ENCODE results near the gene CNBP. TPM values are rescaled to one million over a fixed set of nuclear protein-coding genes. Genes with fewer than 3 reads are reported as not detected.

Gene CNBP
- total and polyA plus RNA-seq, 12 donors = 296 to 804 (median 454) TPM

- DNase-seq = no peak
- Histone ChIP-seq H3K4me1 (replicated peaks in 1 of 2) (peaks cover 0 to 4% of the 10 kb centered on the region in 2 donors), H3K27ac (no peak overlapping the region), H3K4me3 (no peak overlapping the region), H3K9me3 (replicated peaks in 1 of 3) (no peaks in the 10 kb centered on the region), H3K36me3 (replicated peaks in 1 of 2) (no peaks in the 10 kb centered on the region), H3K27me3 (no peaks in the 10 kb centered on the region)
- 91 to 97% (median 94%) methylated on average over 2 of the region's 2 CpGs for WGBS, 4 donors
- intact Hi-C loops (cut with DNase I) = no loop called here
- TF ChIP-seq POLR2A (IDR thresholded peaks at IDR 0.05) (no peak), CTCF (IDR thresholded peaks at IDR 0.05) (no peak)
These were observed 35.0 kb upstream of the CNBP start for GRCh38 chr3:129218742-129219141.

GRCh38 chr3:129213238-129213637 is 29.5 kb upstream of the CNBP start:
- Histone ChIP-seq H3K27ac (no peak overlapping the region), H3K9me3 (replicated peaks in 1 of 3) (no peaks in the 10 kb centered on the region), H3K4me1 (replicated peaks in 1 of 2) (peaks cover 14% of the 10 kb centered on the region in 2 donors), H3K4me3 (no peak overlapping the region), H3K36me3 (replicated peaks in 1 of 2) (no peaks in the 10 kb centered on the region), H3K27me3 (no peaks in the 10 kb centered on the region)
- no peak for TF ChIP-seq CTCF (IDR thresholded peaks at IDR 0.05)
- TF ChIP-seq POLR2A (IDR thresholded peaks at IDR 0.05) = no peak
- 94 to 98% (median 96%) methylated on average over 5 of the region's 5 CpGs for WGBS, 4 donors
- intact Hi-C loops (cut with DNase I) = no loop called here
- no peak for DNase-seq

GRCh38 chr3:129211772-129212171 is 28.1 kb upstream of the CNBP start:
- Histone ChIP-seq H3K4me3 (no peak overlapping the region), H3K4me1 (replicated peaks in 1 of 2) (peaks cover 14 to 18% of the 10 kb centered on the region in 2 donors), H3K27ac (peak overlapping the region; percentile 65 to 85 (median 70)), H3K9me3 (replicated peaks in 1 of 3) (no peaks in the 10 kb centered on the region), H3K27me3 (no peaks in the 10 kb centered on the region), H3K36me3 (replicated peaks in 1 of 2) (no peaks in the 10 kb centered on the region)
- DNase-seq = peak; percentile 71 to 93 (median 89)
- TF ChIP-seq POLR2A (IDR thresholded peaks at IDR 0.05) (no peak), CTCF (IDR thresholded peaks at IDR 0.05) (no peak)
- intact Hi-C loops (cut with DNase I) = no loop called here
- 11 to 21% (median 15%) methylated on average over 6 of the region's 6 CpGs for WGBS, 4 donors

- Histone ChIP-seq H3K4me1 (replicated peaks in 1 of 2) (peaks cover 14 to 18% of the 10 kb centered on the region in 2 donors), H3K27me3 (no peaks in the 10 kb centered on the region), H3K9me3 (replicated peaks in 1 of 3) (no peaks in the 10 kb centered on the region), H3K36me3 (replicated peaks in 1 of 2) (no peaks in the 10 kb centered on the region), H3K4me3 (no peak overlapping the region), H3K27ac (peak overlapping the region; percentile 65 to 85 (median 70))
- WGBS, 4 donors = 49 to 63% (median 57%) methylated on average over 1 of the region's 1 CpG
- intact Hi-C loops (cut with DNase I) = no loop called here
- TF ChIP-seq CTCF (IDR thresholded peaks at IDR 0.05) = no peak
- no peak for TF ChIP-seq POLR2A (IDR thresholded peaks at IDR 0.05)
- DNase-seq = no peak
These were observed 27.6 kb upstream of the CNBP start for GRCh38 chr3:129211345-129211744.
